HEK293 (cell line): ENCODE data around the gene REV3L.

ENCODE experiments used
- CTCF ChIA-PET: fragments of 350-600 bp; formaldehyde crosslinking; extraction: SDS; loops from one replicate; lab custom pipeline; 2021; ENCODE audit warnings: antibody characterized with exemption; lab: Yijun Ruan, JAX
- POLR2A ChIA-PET: fragments of 300-600 bp; formaldehyde crosslinking; extraction: SDS; loops from one replicate; lab custom pipeline; 2020; ENCODE audit warnings: antibody characterized with exemption, inconsistent platforms; lab: Yijun Ruan, JAX
- H3K27ac ChIP-seq: fragments of 200-500 bp; sonication (Bioruptor generic); 2 replicates; pipeline ENCODE4 v1.5.1; 2014; ENCODE audit warnings: low read depth, low read length, control low read depth, inconsistent platforms; ENCODE audit errors: extremely low read depth
- H3K36me3 ChIP-seq, 2 experiments: fragments of 200-500 bp in 1 of 2; sonication (Bioruptor generic) in 1 of 2; 1 replicate in 1 of 2; 2 replicates in 1 of 2; pipeline ENCODE4 v1.5.1; 2014 to 2017; ENCODE audit warnings: inconsistent platforms in 2 of 2, low read length in 2 of 2; ENCODE audit not compliant: control insufficient read depth in 2 of 2, insufficient read depth in 1 of 2
- H3K4me1 ChIP-seq: fragments of 200-500 bp; sonication (Bioruptor generic); 2 replicates; pipeline ENCODE4 v1.5.1; 2014; ENCODE audit warnings: mild to moderate bottlenecking, low read length, inconsistent platforms; ENCODE audit not compliant: control insufficient read depth, insufficient read depth
- H3K4me3 ChIP-seq: 2 replicates; pipeline ENCODE4 v1.5.1; 2011; ENCODE audit warnings: low read depth, mild to moderate bottlenecking, control low read depth, low read length, moderate library complexity
- H3K9me3 ChIP-seq: fragments of 200-500 bp; sonication (Bioruptor generic); 2 replicates; pipeline ENCODE4 v1.5.1; 2014; ENCODE audit warnings: low read depth, low read length, inconsistent platforms; ENCODE audit not compliant: control insufficient read depth, insufficient read depth
- GLI4 ChIP-seq: fragments of 450-650 bp; formaldehyde crosslinking; IDR thresholded peaks from 2 replicates; pipeline ENCODE4 v1.5.1; 2016; ENCODE audit warnings: missing biosample characterization, missing genetic modification characterization
- KLF1 ChIP-seq: fragments of 450-650 bp; formaldehyde crosslinking; IDR thresholded peaks from 2 replicates; pipeline ENCODE4 v1.5.1; 2016; ENCODE audit warnings: missing biosample characterization, missing genetic modification characterization
- KLF9 ChIP-seq: fragments of 450-650 bp; formaldehyde crosslinking; IDR thresholded peaks from 2 replicates; pipeline ENCODE4 v1.5.1; 2016; ENCODE audit warnings: missing biosample characterization, missing genetic modification characterization, low read depth
- MZF1 ChIP-seq: fragments of 450-650 bp; formaldehyde crosslinking; IDR thresholded peaks from 2 replicates; pipeline ENCODE4 v1.5.1; 2017; ENCODE audit warnings: missing biosample characterization, missing genetic modification characterization, borderline replicate concordance
- PRDM1 ChIP-seq: fragments of 450-650 bp; formaldehyde crosslinking; IDR thresholded peaks from 2 replicates; pipeline ENCODE4; 2016; ENCODE audit warnings: missing biosample characterization, missing genetic modification characterization
- YY2 ChIP-seq: fragments of 450-650 bp; formaldehyde crosslinking; IDR thresholded peaks from 2 replicates; pipeline ENCODE4 v1.5.1; 2016; ENCODE audit warnings: missing biosample characterization, missing genetic modification characterization
- ZNF132 ChIP-seq: fragments of 450-650 bp; formaldehyde crosslinking; IDR thresholded peaks from 2 replicates; pipeline ENCODE4 v1.5.1; 2017; ENCODE audit warnings: missing biosample characterization, missing genetic modification characterization, borderline replicate concordance
- ZNF140 ChIP-seq: fragments of 450-650 bp; formaldehyde crosslinking; IDR thresholded peaks from 2 replicates; pipeline ENCODE4 v1.5.1; 2016; ENCODE audit warnings: missing biosample characterization, missing genetic modification characterization
- ZNF155 ChIP-seq: fragments of 450-650 bp; formaldehyde crosslinking; IDR thresholded peaks from 2 replicates; pipeline ENCODE4 v1.5.1; 2016; ENCODE audit warnings: missing biosample characterization, missing genetic modification characterization
- ZNF202 ChIP-seq: fragments of 450-650 bp; formaldehyde crosslinking; IDR thresholded peaks from 2 replicates; pipeline ENCODE4 v1.5.1; 2016; ENCODE audit warnings: missing biosample characterization, missing genetic modification characterization, borderline replicate concordance
- ZNF239 ChIP-seq: fragments of 450-650 bp; formaldehyde crosslinking; IDR thresholded peaks from 2 replicates; pipeline ENCODE4 v1.5.1; 2016; ENCODE audit warnings: missing biosample characterization, missing genetic modification characterization
- ZNF529 ChIP-seq: fragments of 450-650 bp; formaldehyde crosslinking; IDR thresholded peaks from 2 replicates; pipeline ENCODE4 v1.5.1; 2017; ENCODE audit warnings: missing genetic modification characterization, missing biosample characterization; ENCODE audit not compliant: insufficient replicate concordance
- ZNF621 ChIP-seq: fragments of 450-650 bp; formaldehyde crosslinking; IDR thresholded peaks from 2 replicates; pipeline ENCODE4 v1.5.1; 2017; ENCODE audit warnings: missing biosample characterization, missing genetic modification characterization
- ZNF654 ChIP-seq: fragments of 450-650 bp; formaldehyde crosslinking; IDR thresholded peaks from 2 replicates; pipeline ENCODE4 v1.5.1; 2016; ENCODE audit warnings: low read depth, missing biosample characterization, missing genetic modification characterization
- ZNF677 ChIP-seq: fragments of 450-650 bp; IDR thresholded peaks from 2 replicates; pipeline ENCODE4 v1.5.0; 2018; ENCODE audit warnings: missing biosample characterization, mild to moderate bottlenecking, missing genetic modification characterization, moderate library complexity
- ZNF707 ChIP-seq: fragments of 450-650 bp; formaldehyde crosslinking; IDR thresholded peaks from 2 replicates; pipeline ENCODE4 v1.5.1; 2016; ENCODE audit warnings: missing biosample characterization, missing genetic modification characterization
- ZNF830 ChIP-seq: fragments of 450-650 bp; IDR thresholded peaks from 2 replicates; pipeline ENCODE4 v1.5.0; 2018; ENCODE audit warnings: missing biosample characterization, missing genetic modification characterization, low read depth, mild to moderate bottlenecking, moderate library complexity
- ZNF837 ChIP-seq: fragments of 450-650 bp; formaldehyde crosslinking; IDR thresholded peaks from 2 replicates; pipeline ENCODE4 v1.5.1; 2016; ENCODE audit warnings: missing biosample characterization, missing genetic modification characterization
- TF ChIP-seq, protein P1 (sequence below): fragments of 450-650 bp; formaldehyde crosslinking; conservative IDR thresholded peaks from 2 replicates; pipeline ENCODE4 v1.5.1; 2016; ENCODE audit warnings: low read depth, missing biosample characterization, missing genetic modification characterization
- TF ChIP-seq, protein P2 (sequence below): fragments of 450-650 bp; formaldehyde crosslinking; IDR thresholded peaks from 2 replicates; pipeline ENCODE4 v1.5.1; 2016; ENCODE audit warnings: missing biosample characterization, missing genetic modification characterization
- TF ChIP-seq, protein P3 (sequence below): fragments of 450-650 bp; formaldehyde crosslinking; IDR thresholded peaks from 2 replicates; pipeline ENCODE4 v1.5.1; 2016; ENCODE audit warnings: missing biosample characterization, missing genetic modification characterization
- TF ChIP-seq, protein P4 (sequence below): fragments of 450-650 bp; formaldehyde crosslinking; IDR thresholded peaks from 2 replicates; pipeline ENCODE4 v1.5.1; 2016; ENCODE audit warnings: missing biosample characterization, missing genetic modification characterization
- TF ChIP-seq, protein P5 (sequence below): fragments of 450-650 bp; formaldehyde crosslinking; IDR thresholded peaks from 2 replicates; pipeline ENCODE4 v1.5.1; 2016; ENCODE audit warnings: missing biosample characterization, missing genetic modification characterization

REV3L gene

DNA sequence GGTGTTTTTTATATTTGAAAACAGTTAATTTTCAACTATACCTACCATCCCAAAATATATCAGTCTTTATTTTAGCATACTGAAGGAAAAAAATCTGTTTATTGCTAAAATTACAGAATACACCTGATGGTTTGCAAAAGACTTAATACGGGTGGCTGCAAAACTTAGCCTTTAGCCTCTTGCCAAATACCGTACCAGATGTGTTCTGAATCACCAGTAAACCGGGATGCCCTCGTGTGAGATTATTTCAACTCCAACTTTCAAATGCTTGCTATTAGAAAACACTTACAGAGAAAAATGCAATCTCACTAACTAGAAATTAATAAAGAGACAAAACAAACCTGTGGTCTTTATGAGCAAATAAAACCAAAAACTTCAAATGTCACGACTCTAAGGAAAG lies 36.0 kb downstream of the REV3L start (continued):
- TF ChIP-seq, protein P1, sequence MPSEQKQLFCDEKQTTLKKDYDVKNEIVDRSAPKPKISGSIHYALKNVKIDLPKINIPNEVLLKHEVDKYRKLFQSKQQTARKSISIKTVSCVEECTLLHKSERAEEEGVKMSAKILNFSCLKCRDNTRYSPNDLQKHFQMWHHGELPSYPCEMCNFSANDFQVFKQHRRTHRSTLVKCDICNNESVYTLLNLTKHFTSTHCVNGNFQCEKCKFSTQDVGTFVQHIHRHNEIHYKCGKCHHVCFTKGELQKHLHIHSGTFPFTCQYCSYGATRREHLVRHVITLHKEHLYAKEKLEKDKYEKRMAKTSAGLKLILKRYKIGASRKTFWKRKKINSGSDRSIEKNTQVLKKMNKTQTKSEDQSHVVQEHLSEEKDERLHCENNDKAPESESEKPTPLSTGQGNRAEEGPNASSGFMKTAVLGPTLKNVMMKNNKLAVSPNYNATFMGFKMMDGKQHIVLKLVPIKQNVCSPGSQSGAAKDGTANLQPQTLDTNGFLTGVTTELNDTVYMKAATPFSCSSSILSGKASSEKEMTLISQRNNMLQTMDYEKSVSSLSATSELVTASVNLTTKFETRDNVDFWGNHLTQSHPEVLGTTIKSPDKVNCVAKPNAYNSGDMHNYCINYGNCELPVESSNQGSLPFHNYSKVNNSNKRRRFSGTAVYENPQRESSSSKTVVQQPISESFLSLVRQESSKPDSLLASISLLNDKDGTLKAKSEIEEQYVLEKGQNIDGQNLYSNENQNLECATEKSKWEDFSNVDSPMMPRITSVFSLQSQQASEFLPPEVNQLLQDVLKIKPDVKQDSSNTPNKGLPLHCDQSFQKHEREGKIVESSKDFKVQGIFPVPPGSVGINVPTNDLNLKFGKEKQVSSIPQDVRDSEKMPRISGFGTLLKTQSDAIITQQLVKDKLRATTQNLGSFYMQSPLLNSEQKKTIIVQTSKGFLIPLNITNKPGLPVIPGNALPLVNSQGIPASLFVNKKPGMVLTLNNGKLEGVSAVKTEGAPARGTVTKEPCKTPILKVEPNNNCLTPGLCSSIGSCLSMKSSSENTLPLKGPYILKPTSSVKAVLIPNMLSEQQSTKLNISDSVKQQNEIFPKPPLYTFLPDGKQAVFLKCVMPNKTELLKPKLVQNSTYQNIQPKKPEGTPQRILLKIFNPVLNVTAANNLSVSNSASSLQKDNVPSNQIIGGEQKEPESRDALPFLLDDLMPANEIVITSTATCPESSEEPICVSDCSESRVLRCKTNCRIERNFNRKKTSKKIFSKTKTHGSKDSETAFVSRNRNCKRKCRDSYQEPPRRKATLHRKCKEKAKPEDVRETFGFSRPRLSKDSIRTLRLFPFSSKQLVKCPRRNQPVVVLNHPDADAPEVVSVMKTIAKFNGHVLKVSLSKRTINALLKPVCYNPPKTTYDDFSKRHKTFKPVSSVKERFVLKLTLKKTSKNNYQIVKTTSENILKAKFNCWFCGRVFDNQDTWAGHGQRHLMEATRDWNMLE (tag by site-specific recombination) = no peak
- TF ChIP-seq PRDM1 (tag by site-specific recombination) (no peak), ZNF132 (no peak), ZNF529 (tag by site-specific recombination) (no peak), ZNF202 (tag by site-specific recombination) (no peak)
- TF ChIP-seq, protein P2, sequence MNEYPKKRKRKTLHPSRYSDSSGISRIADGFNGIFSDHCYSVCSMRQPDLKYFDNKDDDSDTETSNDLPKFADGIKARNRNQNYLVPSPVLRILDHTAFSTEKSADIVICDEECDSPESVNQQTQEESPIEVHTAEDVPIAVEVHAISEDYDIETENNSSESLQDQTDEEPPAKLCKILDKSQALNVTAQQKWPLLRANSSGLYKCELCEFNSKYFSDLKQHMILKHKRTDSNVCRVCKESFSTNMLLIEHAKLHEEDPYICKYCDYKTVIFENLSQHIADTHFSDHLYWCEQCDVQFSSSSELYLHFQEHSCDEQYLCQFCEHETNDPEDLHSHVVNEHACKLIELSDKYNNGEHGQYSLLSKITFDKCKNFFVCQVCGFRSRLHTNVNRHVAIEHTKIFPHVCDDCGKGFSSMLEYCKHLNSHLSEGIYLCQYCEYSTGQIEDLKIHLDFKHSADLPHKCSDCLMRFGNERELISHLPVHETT = no peak

DNA sequence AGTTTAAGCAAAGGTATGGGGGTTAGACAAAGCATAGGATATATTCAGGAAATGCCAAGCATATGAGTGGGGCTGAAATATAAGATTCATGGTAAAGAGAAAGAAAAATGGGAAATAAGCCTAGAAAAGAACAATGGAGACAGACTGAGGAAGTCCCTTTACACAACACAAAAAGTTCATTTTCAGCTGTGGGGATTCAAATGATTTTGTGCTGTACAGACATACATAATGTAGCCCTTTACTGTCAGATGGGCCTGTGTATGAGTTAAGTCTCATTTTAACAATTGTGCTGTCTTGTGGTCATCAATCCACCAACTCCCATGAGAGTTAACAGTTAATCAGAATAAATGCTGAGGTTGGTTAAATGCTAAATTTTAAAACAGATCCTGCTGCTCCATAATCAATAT lies 37.2 kb downstream of the REV3L start:
- TF ChIP-seq ZNF837 (tag by site-specific recombination) (no peak), ZNF140 (no peak), ZNF155 (tag by site-specific recombination) (no peak), ZNF707 (no peak), KLF9 (tag by site-specific recombination) (no peak), ZNF621 (tag by site-specific recombination) (no peak), ZNF830 (tag by site-specific recombination) (no peak), YY2 (tag by site-specific recombination) (no peak), ZNF239 (no peak)
- TF ChIP-seq, protein P3, sequence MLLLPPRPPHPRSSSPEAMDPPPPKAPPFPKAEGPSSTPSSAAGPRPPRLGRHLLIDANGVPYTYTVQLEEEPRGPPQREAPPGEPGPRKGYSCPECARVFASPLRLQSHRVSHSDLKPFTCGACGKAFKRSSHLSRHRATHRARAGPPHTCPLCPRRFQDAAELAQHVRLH (tag by site-specific recombination) = no peak
- Histone ChIP-seq H3K36me3 (no peaks in the 10 kb centered on the region), H3K27ac (no peak overlapping the region), H3K4me1 (peaks cover 4% of the 10 kb centered on the region; the same call in 1 of the 2 replicates), H3K4me3 (no peak overlapping the region), H3K9me3 (no peaks in the 10 kb centered on the region)
- POLR2A ChIA-PET = no interaction called here
- CTCF ChIA-PET = no interaction called here

DNA sequence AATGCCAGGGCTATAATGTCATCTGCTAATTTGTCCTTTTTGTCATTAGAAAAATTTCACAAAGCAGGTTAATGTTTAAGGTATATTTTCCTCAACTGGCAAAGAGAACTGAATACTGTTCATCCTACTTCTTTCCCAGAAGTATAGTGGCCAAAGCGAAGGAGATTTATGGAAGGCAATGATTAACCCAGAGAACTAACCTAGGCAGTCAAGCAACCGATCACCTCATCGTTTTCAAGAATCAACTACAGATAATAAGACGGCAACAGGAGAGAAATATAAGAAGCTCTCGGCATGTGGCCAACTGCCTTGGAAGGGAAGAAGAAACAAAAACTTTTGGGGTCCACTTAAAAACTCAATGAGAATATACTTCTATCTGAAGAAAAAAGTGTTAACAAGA lies 38.2 kb downstream of the REV3L start:
- Histone ChIP-seq H3K36me3 (no peaks in the 10 kb centered on the region), H3K4me1 (no peaks in the 10 kb centered on the region), H3K9me3 (no peaks in the 10 kb centered on the region), H3K4me3 (no peak overlapping the region), H3K27ac (no peak overlapping the region)
- POLR2A ChIA-PET = no interaction called here
- CTCF ChIA-PET = interaction anchor here (0.8 kb wide), 1 partner anchor 13 kb away, joined by 3 read pairs; no protein-coding TSS in a partner anchor
- TF ChIP-seq ZNF677 (no peak), MZF1 (tag by site-specific recombination) (no peak), ZNF830 (tag by site-specific recombination) (no peak), KLF1 (tag by site-specific recombination) (no peak), GLI4 (no peak), ZNF654 (tag by site-specific recombination) (no peak)
- TF ChIP-seq, protein P4, sequence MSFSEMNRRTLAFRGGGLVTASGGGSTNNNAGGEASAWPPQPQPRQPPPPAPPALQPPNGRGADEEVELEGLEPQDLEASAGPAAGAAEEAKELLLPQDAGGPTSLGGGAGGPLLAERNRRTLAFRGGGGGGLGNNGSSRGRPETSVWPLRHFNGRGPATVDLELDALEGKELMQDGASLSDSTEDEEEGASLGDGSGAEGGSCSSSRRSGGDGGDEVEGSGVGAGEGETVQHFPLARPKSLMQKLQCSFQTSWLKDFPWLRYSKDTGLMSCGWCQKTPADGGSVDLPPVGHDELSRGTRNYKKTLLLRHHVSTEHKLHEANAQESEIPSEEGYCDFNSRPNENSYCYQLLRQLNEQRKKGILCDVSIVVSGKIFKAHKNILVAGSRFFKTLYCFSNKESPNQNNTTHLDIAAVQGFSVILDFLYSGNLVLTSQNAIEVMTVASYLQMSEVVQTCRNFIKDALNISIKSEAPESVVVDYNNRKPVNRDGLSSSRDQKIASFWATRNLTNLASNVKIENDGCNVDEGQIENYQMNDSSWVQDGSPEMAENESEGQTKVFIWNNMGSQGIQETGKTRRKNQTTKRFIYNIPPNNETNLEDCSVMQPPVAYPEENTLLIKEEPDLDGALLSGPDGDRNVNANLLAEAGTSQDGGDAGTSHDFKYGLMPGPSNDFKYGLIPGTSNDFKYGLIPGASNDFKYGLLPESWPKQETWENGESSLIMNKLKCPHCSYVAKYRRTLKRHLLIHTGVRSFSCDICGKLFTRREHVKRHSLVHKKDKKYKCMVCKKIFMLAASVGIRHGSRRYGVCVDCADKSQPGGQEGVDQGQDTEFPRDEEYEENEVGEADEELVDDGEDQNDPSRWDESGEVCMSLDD (tag by site-specific recombination) = no peak
- TF ChIP-seq, protein P5, sequence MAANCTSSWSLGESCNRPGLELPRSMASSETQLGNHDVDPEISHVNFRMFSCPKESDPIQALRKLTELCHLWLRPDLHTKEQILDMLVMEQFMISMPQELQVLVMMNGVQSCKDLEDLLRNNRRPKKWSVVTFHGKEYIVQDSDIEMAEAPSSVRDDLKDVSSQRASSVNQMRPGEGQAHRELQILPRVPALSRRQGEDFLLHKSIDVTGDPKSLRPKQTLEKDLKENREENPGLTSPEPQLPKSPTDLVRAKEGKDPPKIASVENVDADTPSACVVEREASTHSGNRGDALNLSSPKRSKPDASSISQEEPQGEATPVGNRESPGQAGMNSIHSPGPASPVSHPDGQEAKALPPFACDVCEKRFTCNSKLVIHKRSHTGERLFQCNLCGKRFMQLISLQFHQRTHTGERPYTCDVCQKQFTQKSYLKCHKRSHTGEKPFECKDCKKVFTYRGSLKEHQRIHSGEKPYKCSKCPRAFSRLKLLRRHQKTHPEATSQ = no peak
